ENCODE results near the gene CEP128. TPM values are rescaled to one million over a fixed set of nuclear protein-coding genes. Genes with fewer than 3 reads are reported as not detected.

CEP128 gene
- total RNA-seq, 1 experiment from 2014 or later: 12.0 TPM

GRCh38 chr14:80448267-80448666 lies 493.3 kb downstream of the CEP128 start:
- H3K36me3 Mint-ChIP-seq: peaks cover 37% of the 10 kb centered on the region
- no peak for DNase-seq (ENCODE audit: low spot score)
- ATAC-seq: no peak
- H3K27ac Mint-ChIP-seq: no peak overlapping the region
- TF ChIP-seq ZNF138 (CRISPR knock-in tag; conservative IDR thresholded peaks at IDR 0.05): no peak
- TF ChIP-seq PRDM15 (CRISPR knock-in tag; IDR thresholded peaks at IDR 0.05): no peak
- no peak for TF ChIP-seq NR1H2 (CRISPR knock-in tag; IDR thresholded peaks at IDR 0.05)
- no peak for TF ChIP-seq ZNF263 (CRISPR knock-in tag; IDR thresholded peaks at IDR 0.05; ENCODE audit: low read depth)
- TF ChIP-seq ELF4 (CRISPR knock-in tag; IDR thresholded peaks at IDR 0.05; ENCODE audit: low read depth): no peak
- TF ChIP-seq MLX (CRISPR knock-in tag; IDR thresholded peaks at IDR 0.05): no peak
- no peak for TF ChIP-seq CTCF (IDR thresholded peaks at IDR 0.05)
- TF ChIP-seq AR (CRISPR knock-in tag; IDR thresholded peaks at IDR 0.05): no peak
- TF ChIP-seq ETV6 (CRISPR knock-in tag; IDR thresholded peaks at IDR 0.05): no peak
- ChIA-PET POLR2A (no interaction called here), CTCF (no interaction called here)
- no peak overlapping the region for H3K4me3 Mint-ChIP-seq
- H3K27me3 Mint-ChIP-seq (ENCODE audit: low read depth): peaks cover 6% of the 10 kb centered on the region
- peaks cover 15% of the 10 kb centered on the region for H3K4me1 Mint-ChIP-seq
- peaks cover 56% of the 10 kb centered on the region for H3K9me3 Mint-ChIP-seq

- TF ChIP-seq NR2C2 (CRISPR knock-in tag; IDR thresholded peaks at IDR 0.05) (no peak), RORB (CRISPR knock-in tag; IDR thresholded peaks at IDR 0.05) (no peak), FOXP4 (CRISPR knock-in tag; IDR thresholded peaks at IDR 0.05) (no peak), NR3C1 (CRISPR knock-in tag; conservative IDR thresholded peaks at IDR 0.05; ENCODE audit: low read depth) (no peak), ZSCAN18 (CRISPR knock-in tag; IDR thresholded peaks at IDR 0.05) (no peak), ZNF317 (CRISPR knock-in tag; IDR thresholded peaks at IDR 0.05; ENCODE audit: borderline replicate concordance, low read depth) (no peak), EMX1 (CRISPR knock-in tag; IDR thresholded peaks at IDR 0.05) (no peak), NR1H2 (CRISPR knock-in tag; IDR thresholded peaks at IDR 0.05) (no peak), CBFB (CRISPR knock-in tag; IDR thresholded peaks at IDR 0.05; ENCODE audit: low read depth) (no peak)
- Mint-ChIP-seq H3K4me1 (peaks cover 15% of the 10 kb centered on the region), H3K9me3 (peaks cover 49% of the 10 kb centered on the region), H3K27ac (no peak overlapping the region), H3K4me3 (no peak overlapping the region), H3K27me3 (ENCODE audit: low read depth) (peaks cover 4% of the 10 kb centered on the region), H3K36me3 (peaks cover 37% of the 10 kb centered on the region)
- POLR2A ChIA-PET: interaction anchor here (0.7 kb wide), 1 partner anchor 19 kb away, joined by 3 read pairs; no protein-coding TSS in a partner anchor
- DNase-seq (ENCODE audit: low spot score) (no peak), ATAC-seq (no peak)
- CTCF ChIA-PET: no interaction called here
Observed at GRCh38 chr14:80447392-80447791, 494.1 kb downstream of the CEP128 start.

All from WTC11 (cell line).